Natural killer cell (primary cell): ENCODE results near the gene NDUFA3. TPM values are rescaled to one million over a fixed set of nuclear protein-coding genes. Genes with fewer than 3 reads are reported as not detected.

Experiments used
- ATAC-seq, 3 donors: fragments of 150-1000 bp in 2 of 3; fragments of 200-7000 bp in 1 of 3; cut with Tn5 transposase; 1 replicate in 1 of 3; 2 replicates in 2 of 3; pipeline ENCODE4 v1.10.0; 2021; ENCODE audit warnings: mild to moderate bottlenecking in 2 of 3, moderate library complexity in 2 of 3
- DNase-seq, 2 donors: peaks; one replicate each; pipeline versions ENCODE4 v3.0.0 to v3.0.0-alpha.2; 2013 to 2021; ENCODE audit warnings: mixed read lengths in 1 of 2
- H3K27ac ChIP-seq: one replicate; pipeline ENCODE4 v1.5.1; 2013; ENCODE audit warnings: mild to moderate bottlenecking, low read length
- H3K27me3 ChIP-seq: one replicate; pipeline ENCODE4 v1.6.1; 2013; ENCODE audit warnings: low read length; ENCODE audit not compliant: control insufficient read depth, insufficient read depth
- H3K36me3 ChIP-seq: one replicate; pipeline ENCODE4 v1.6.1; 2013; ENCODE audit warnings: low read length; ENCODE audit not compliant: control insufficient read depth, insufficient read depth
- H3K4me1 ChIP-seq: one replicate; pipeline ENCODE4 v1.6.1; 2013; ENCODE audit warnings: low read length; ENCODE audit not compliant: control insufficient read depth, insufficient read depth
- H3K4me3 ChIP-seq: one replicate; pipeline ENCODE4 v1.5.1; 2013; ENCODE audit warnings: low read length
- H3K9me3 ChIP-seq: one replicate; pipeline ENCODE4 v1.6.1; 2013; ENCODE audit warnings: low read length; ENCODE audit not compliant: control insufficient read depth, insufficient read depth
- H3K27ac Mint-ChIP-seq, 2 donors: one replicate each; pipeline ENCODE4 v1.8.0; 2022; ENCODE audit warnings: mild to moderate bottlenecking in 2 of 2, mixed read lengths in 2 of 2, moderate library complexity in 1 of 2
- H3K27me3 Mint-ChIP-seq, 2 donors: one replicate each; pipeline ENCODE4 v1.8.0; 2022; ENCODE audit warnings: low read depth in 2 of 2, mixed read lengths in 2 of 2
- H3K36me3 Mint-ChIP-seq: one replicate; pipeline ENCODE4 v1.8.0; 2022; ENCODE audit warnings: mixed read lengths
- H3K4me1 Mint-ChIP-seq, 2 donors: one replicate each; pipeline ENCODE4 v1.8.0; 2022; ENCODE audit warnings: mixed read lengths in 2 of 2
- H3K4me3 Mint-ChIP-seq: one replicate; pipeline ENCODE4 v1.8.0; 2022; ENCODE audit warnings: mild to moderate bottlenecking, moderate library complexity, mixed read lengths
- H3K9me3 Mint-ChIP-seq, 2 donors: one replicate each; pipeline ENCODE4 v1.8.0; 2022; ENCODE audit warnings: mixed read lengths in 2 of 2
- WGBS: methylation state at CpG from one replicate; pipeline ENCODE4 v1.1.7; 2013; ENCODE audit warnings: missing lambda C conversion rate; ENCODE audit not compliant: insufficient coverage; 5-methylcytosine and 5-hydroxymethylcytosine counted together
- intact Hi-C: fragments of 100-400 bp; cut with micrococcal nuclease; formaldehyde crosslinking; loops from one replicate; pipeline ENCODE4 v1.14.2; 2022
- total RNA-seq, 4 donors: library from RNA; stranded (reverse); fragments of 120-200 nt in 1 of 4; gene quantifications; one replicate each; pipeline versions ENCODE4 v1.2.3 to v1.2.4, GENCODE V29; 2013 to 2022
- TF ChIP-seq, protein P1 (sequence below): fragments of 200-600 bp; IDR thresholded peaks from one replicate; pipeline ENCODE4 v1.8.0; 2022; ENCODE audit warnings: antibody characterized with exemption

The NDUFA3 gene
- total RNA-seq, 3 donors from 2014 or later (not counting 1 experiment from before 2014, with no cell fraction given) = 48.4 to 91.9 (median 71.4) TPM

GRCh38 chr19:54115109-54116063, 12.7 kb downstream of the NDUFA3 start, which contains the start of the genes PRPF31 and TFPT:
Gene PRPF31, plus strand, starts transcription at chr19:54115754. Its CDS starts 2,525 bp downstream, at chr19:54118279.
Gene TFPT, minus strand, starts transcription at chr19:54115657. Its CDS starts 388 bp downstream, at chr19:54115269.
- Histone ChIP-seq H3K4me3 (peak within 1 kb of the TSS; percentile 56), H3K27me3 (no peaks in the 10 kb centered on the region), H3K4me1 (peaks cover 24% of the 10 kb centered on the region), H3K36me3 (peaks cover 27% of the 10 kb centered on the region), H3K9me3 (no peaks in the 10 kb centered on the region), H3K27ac (peak within 1 kb of the TSS; percentile 67)
- peak within 1 kb of the TSS; percentile 92 for H3K4me3 Mint-ChIP-seq
- intact Hi-C loops = loop anchor here (1.0 kb wide), 4 partner anchors 13 to 75 kb away; partner anchors contain the start of genes CNOT3, LENG1 and NDUFA3
- DNase-seq (peak; percentile 94 to 99), ATAC-seq (peak; percentile 91 to 95 (median 93))
- TF ChIP-seq, protein P1, sequence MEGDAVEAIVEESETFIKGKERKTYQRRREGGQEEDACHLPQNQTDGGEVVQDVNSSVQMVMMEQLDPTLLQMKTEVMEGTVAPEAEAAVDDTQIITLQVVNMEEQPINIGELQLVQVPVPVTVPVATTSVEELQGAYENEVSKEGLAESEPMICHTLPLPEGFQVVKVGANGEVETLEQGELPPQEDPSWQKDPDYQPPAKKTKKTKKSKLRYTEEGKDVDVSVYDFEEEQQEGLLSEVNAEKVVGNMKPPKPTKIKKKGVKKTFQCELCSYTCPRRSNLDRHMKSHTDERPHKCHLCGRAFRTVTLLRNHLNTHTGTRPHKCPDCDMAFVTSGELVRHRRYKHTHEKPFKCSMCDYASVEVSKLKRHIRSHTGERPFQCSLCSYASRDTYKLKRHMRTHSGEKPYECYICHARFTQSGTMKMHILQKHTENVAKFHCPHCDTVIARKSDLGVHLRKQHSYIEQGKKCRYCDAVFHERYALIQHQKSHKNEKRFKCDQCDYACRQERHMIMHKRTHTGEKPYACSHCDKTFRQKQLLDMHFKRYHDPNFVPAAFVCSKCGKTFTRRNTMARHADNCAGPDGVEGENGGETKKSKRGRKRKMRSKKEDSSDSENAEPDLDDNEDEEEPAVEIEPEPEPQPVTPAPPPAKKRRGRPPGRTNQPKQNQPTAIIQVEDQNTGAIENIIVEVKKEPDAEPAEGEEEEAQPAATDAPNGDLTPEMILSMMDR = no peak
- H3K9me3 Mint-ChIP-seq = no peaks in the 10 kb centered on the region
- no peaks in the 10 kb centered on the region for H3K36me3 Mint-ChIP-seq
- no peaks in the 10 kb centered on the region for H3K27me3 Mint-ChIP-seq
- WGBS = under 1% methylated on average over 60 of the region's 60 CpGs
- H3K27ac Mint-ChIP-seq = peak within 1 kb of the TSS; percentile 87 to 88
- peaks cover 27 to 44% of the 10 kb centered on the region in 2 donors for H3K4me1 Mint-ChIP-seq

DNA sequence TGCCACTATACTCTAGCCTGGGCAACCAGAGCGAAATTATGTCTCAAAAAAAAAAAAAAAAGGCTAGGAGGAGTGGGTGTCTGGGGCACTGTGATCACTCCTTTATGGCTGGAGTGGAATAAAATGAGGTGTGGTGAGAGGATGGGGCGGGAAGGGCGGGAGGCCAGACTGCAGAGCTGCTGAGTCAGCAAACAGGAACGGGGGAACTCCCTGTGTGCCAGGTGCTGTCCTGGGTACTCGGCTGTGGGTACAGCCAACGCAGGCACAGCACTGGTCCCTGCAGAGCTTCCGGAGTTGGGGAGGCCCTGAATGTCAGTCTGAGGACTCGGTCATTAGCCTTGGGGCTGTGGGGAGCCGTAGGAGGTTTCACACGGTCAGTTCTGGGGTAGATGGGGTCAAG, 18.6 kb downstream of the NDUFA3 start:
- H3K4me1 Mint-ChIP-seq = peaks cover 0 to 16% of the 10 kb centered on the region in 2 donors
- peaks cover 70% of the 10 kb centered on the region for H3K36me3 ChIP-seq
- no peaks in the 10 kb centered on the region for H3K9me3 Mint-ChIP-seq
- DNase-seq (no peak), ATAC-seq (no peak)
- H3K27me3 Mint-ChIP-seq = no peaks in the 10 kb centered on the region
- H3K36me3 Mint-ChIP-seq = no peaks in the 10 kb centered on the region
- intact Hi-C loops = no loop called here
- no peak overlapping the region for H3K27ac Mint-ChIP-seq
- H3K27ac ChIP-seq = no peak overlapping the region
- H3K9me3 ChIP-seq = no peaks in the 10 kb centered on the region
- no peak overlapping the region for H3K4me3 ChIP-seq
- no peak overlapping the region for H3K4me3 Mint-ChIP-seq
- TF ChIP-seq, protein P1 = no peak
- H3K4me1 ChIP-seq = peaks cover 4% of the 10 kb centered on the region
- WGBS = 96% methylated on average over 10 of the region's 10 CpGs
- no peaks in the 10 kb centered on the region for H3K27me3 ChIP-seq

- Histone ChIP-seq H3K9me3 (no peaks in the 10 kb centered on the region), H3K36me3 (peaks cover 80% of the 10 kb centered on the region), H3K4me1 (no peaks in the 10 kb centered on the region), H3K27ac (no peak overlapping the region), H3K4me3 (no peak overlapping the region), H3K27me3 (no peaks in the 10 kb centered on the region)
- WGBS = 98% methylated on average over 17 of the region's 17 CpGs
- no peak overlapping the region for H3K27ac Mint-ChIP-seq
- H3K36me3 Mint-ChIP-seq = no peaks in the 10 kb centered on the region
- no peaks in the 10 kb centered on the region for H3K4me1 Mint-ChIP-seq
- no peak overlapping the region for H3K4me3 Mint-ChIP-seq
- H3K9me3 Mint-ChIP-seq = no peaks in the 10 kb centered on the region
- no peaks in the 10 kb centered on the region for H3K27me3 Mint-ChIP-seq
- intact Hi-C loops = no loop called here
- TF ChIP-seq, protein P1 = no peak
- no peak for ATAC-seq
- no peak for DNase-seq
These were observed 21.0 kb downstream of the NDUFA3 start for GRCh38 chr19:54123682-54124081.
